Measurements from ENCODE around the gene HIPK1. TPM values are rescaled to one million over a fixed set of nuclear protein-coding genes. Genes with fewer than 3 reads are reported as not detected.

Gene HIPK1
- total and polyA plus RNA-seq, 10 of the 15 experiments (the other 5 are each of a cell fraction or from before 2014, with no cell fraction given), result 4.2 to 33.9 (median 11.4) TPM

- DNase-seq (ENCODE audit: low read depth, low spot score), result no peak
- Histone ChIP-seq H3K27me3 (replicated peaks in 1 of 2; ENCODE audit: control insufficient read depth in 2 of 2, insufficient read depth in 2 of 2, low read length in 1 of 2) (no peaks in the 10 kb centered on the region), H3K27ac (ENCODE audit: control insufficient read depth, insufficient read depth) (no peak overlapping the region), H3K4me3 (no peak overlapping the region), H4K20me1 (ENCODE audit: control insufficient read depth, insufficient read depth) (no peaks in the 10 kb centered on the region), H3K79me2 (ENCODE audit: control insufficient read depth, insufficient read depth, low read length) (no peaks in the 10 kb centered on the region), H3K4me2 (ENCODE audit: control insufficient read depth, insufficient read depth) (no peak overlapping the region), H2AFZ (ENCODE audit: control insufficient read depth, low read depth, low read length) (no peak overlapping the region), H3K9me3 (replicated peaks; ENCODE audit: control insufficient read depth, insufficient read depth, low read length) (no peaks in the 10 kb centered on the region), H3K4me1 (ENCODE audit: control insufficient read depth, insufficient read depth, low read length) (no peaks in the 10 kb centered on the region), H3K9ac (ENCODE audit: control insufficient read depth, insufficient read depth, low read length) (no peak overlapping the region), H3K36me3 (ENCODE audit: control insufficient read depth in 2 of 2, insufficient read depth in 2 of 2, low read length in 1 of 2) (peaks cover 0 to 2% of the 10 kb centered on the region in 2 experiments; a peak in 1 of 4 replicates)
- TF ChIP-seq PML (IDR thresholded peaks at IDR 0.05; ENCODE audit: low read length) (no peak), MEF2B (IDR thresholded peaks at IDR 0.05; ENCODE audit: partially characterized antibody, poor library complexity, severe bottlenecking) (no peak), TBL1XR1 (IDR thresholded peaks at IDR 0.05; ENCODE audit: low read depth, low read length) (no peak), CBX3 (IDR thresholded peaks at IDR 0.05; ENCODE audit: borderline replicate concordance, low read depth) (no peak), PAX5 (IDR thresholded peaks at IDR 0.05; ENCODE audit: borderline replicate concordance, low read depth, low read length) (no peak), JUND (IDR thresholded peaks at IDR 0.05; ENCODE audit: low read depth, low read length) (no peak), NFXL1 (IDR thresholded peaks at IDR 0.05; ENCODE audit: borderline replicate concordance) (no peak), SREBF2 (IDR thresholded peaks at IDR 0.05; ENCODE audit: low read length) (no peak), ZNF622 (IDR thresholded peaks at IDR 0.05) (no peak), CBFB (IDR thresholded peaks at IDR 0.05; ENCODE audit: low read depth) (no peak), YY1 (IDR thresholded peaks at IDR 0.05; ENCODE audit: low read depth, low read length) (no peak), SREBF1 (IDR thresholded peaks at IDR 0.05; ENCODE audit: low read length) (no peak), SUPT20H (IDR thresholded peaks at IDR 0.05; ENCODE audit: borderline replicate concordance, control insufficient read depth, low read depth, low read length) (no peak), CHD2 (IDR thresholded peaks at IDR 0.05; ENCODE audit: borderline replicate concordance, low read depth, low read length) (no peak), CUX1 (IDR thresholded peaks at IDR 0.05; ENCODE audit: insufficient replicate concordance, low read depth, low read length) (no peak)
- TF ChIP-seq, protein P1, sequence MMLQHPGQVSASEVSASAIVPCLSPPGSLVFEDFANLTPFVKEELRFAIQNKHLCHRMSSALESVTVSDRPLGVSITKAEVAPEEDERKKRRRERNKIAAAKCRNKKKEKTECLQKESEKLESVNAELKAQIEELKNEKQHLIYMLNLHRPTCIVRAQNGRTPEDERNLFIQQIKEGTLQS (IDR thresholded peaks at IDR 0.05; ENCODE audit: borderline replicate concordance, extremely low read depth, low read depth, low read length), result no peak
- TF ChIP-seq, protein P2, sequence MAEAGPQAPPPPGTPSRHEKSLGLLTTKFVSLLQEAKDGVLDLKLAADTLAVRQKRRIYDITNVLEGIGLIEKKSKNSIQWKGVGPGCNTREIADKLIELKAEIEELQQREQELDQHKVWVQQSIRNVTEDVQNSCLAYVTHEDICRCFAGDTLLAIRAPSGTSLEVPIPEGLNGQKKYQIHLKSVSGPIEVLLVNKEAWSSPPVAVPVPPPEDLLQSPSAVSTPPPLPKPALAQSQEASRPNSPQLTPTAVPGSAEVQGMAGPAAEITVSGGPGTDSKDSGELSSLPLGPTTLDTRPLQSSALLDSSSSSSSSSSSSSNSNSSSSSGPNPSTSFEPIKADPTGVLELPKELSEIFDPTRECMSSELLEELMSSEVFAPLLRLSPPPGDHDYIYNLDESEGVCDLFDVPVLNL (IDR thresholded peaks at IDR 0.05; ENCODE audit: low read depth, low read length), result no peak
- ChIA-PET SMC1A (ENCODE audit: uncharacterized antibody, unreplicated experiment) (interaction anchor here (1.2 to 5.8 kb wide), 5 partner anchors 10 to 56 kb away, joined by 3 to 30 read pairs (median 20); partner anchors contain the start of genes AP4B1 and DCLRE1B), CTCF (interaction anchor here (1.3 kb wide), 1 partner anchor 11 kb away, joined by 4 read pairs; no protein-coding TSS in a partner anchor), POLR2A (interaction anchor here (0.7 to 2.0 kb wide), 4 partner anchors 9 to 110 kb away, joined by 4 to 9 read pairs (median 6); no protein-coding TSS in a partner anchor), RAD21 (ENCODE audit: unreplicated experiment) (interaction anchor here (1.0 kb wide), 1 partner anchor 11 kb away, joined by 3 read pairs; no protein-coding TSS in a partner anchor)
- in situ Hi-C loops (cut with MboI), result no loop called here
- ATAC-seq, result no peak
- FAIRE-seq, result no peak
- WGBS (ENCODE audit: insufficient coverage, insufficient replicate concordance, low lambda C conversion rate, missing lambda C conversion rate), result 88% methylated on average over 10 of the region's 11 CpGs
- BruUV-seq (replicated peaks), result no TSS peak
- intact Hi-C loops (cut with micrococcal nuclease; ENCODE audit: unreplicated experiment), result no loop called here
Measured at GRCh38 chr1:113891631-113892220, 37.4 kb upstream of the HIPK1 start.

All from GM12878 (cell line).